Neural cell (in vitro differentiated cells): ENCODE results near the gene ATE1.
"Not testable (repeated sequence)": the region's sequence is repeated elsewhere in the genome, so short reads cannot be mapped to it uniquely, and the experiment has no call there.

Source experiments
- EP300 ChIP-seq: fragments of 450-650 bp; conservative IDR thresholded peaks from 2 replicates; pipeline ENCODE4 v1.6.1; 2014; ENCODE audit warnings: antibody characterized with exemption, mild to moderate bottlenecking, moderate library complexity; ENCODE audit not compliant: poor library complexity, severe bottlenecking
- EZH2 ChIP-seq: fragments of 200-600, 300-800 bp; shearing (Covaris generic), sonication (generic); IDR thresholded peaks from 2 replicates; pipeline ENCODE4 v1.6.1; 2014; ENCODE audit warnings: antibody characterized with exemption, low read length, borderline replicate concordance, mild to moderate bottlenecking; ENCODE audit not compliant: insufficient read depth, poor library complexity, severe bottlenecking
- POLR2AphosphoS5 ChIP-seq: IDR thresholded peaks from 2 replicates; pipeline ENCODE4 v1.6.1; 2012
- TAF1 ChIP-seq: IDR thresholded peaks from 2 replicates; pipeline ENCODE4 v1.6.1; 2012; ENCODE audit warnings: low read depth
- TF ChIP-seq, protein P1 (sequence below): fragments of 450-650 bp; IDR thresholded peaks from 2 replicates; pipeline ENCODE4 v1.5.1; 2014; ENCODE audit warnings: antibody characterized with exemption, mild to moderate bottlenecking, moderate library complexity; ENCODE audit not compliant: poor library complexity, severe bottlenecking
- TF ChIP-seq, protein P2 (sequence below): IDR thresholded peaks from 2 replicates; pipeline ENCODE4 v1.6.1; 2012; ENCODE audit warnings: borderline replicate concordance

GRCh38 chr10:121929585-121930267 lies 1.9 kb upstream of the ATE1 start:
- not testable (repeated sequence) for TF ChIP-seq EZH2, POLR2AphosphoS5, TAF1, EP300
- TF ChIP-seq, protein P1, sequence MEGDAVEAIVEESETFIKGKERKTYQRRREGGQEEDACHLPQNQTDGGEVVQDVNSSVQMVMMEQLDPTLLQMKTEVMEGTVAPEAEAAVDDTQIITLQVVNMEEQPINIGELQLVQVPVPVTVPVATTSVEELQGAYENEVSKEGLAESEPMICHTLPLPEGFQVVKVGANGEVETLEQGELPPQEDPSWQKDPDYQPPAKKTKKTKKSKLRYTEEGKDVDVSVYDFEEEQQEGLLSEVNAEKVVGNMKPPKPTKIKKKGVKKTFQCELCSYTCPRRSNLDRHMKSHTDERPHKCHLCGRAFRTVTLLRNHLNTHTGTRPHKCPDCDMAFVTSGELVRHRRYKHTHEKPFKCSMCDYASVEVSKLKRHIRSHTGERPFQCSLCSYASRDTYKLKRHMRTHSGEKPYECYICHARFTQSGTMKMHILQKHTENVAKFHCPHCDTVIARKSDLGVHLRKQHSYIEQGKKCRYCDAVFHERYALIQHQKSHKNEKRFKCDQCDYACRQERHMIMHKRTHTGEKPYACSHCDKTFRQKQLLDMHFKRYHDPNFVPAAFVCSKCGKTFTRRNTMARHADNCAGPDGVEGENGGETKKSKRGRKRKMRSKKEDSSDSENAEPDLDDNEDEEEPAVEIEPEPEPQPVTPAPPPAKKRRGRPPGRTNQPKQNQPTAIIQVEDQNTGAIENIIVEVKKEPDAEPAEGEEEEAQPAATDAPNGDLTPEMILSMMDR = not testable (repeated sequence)
- TF ChIP-seq, protein P2, sequence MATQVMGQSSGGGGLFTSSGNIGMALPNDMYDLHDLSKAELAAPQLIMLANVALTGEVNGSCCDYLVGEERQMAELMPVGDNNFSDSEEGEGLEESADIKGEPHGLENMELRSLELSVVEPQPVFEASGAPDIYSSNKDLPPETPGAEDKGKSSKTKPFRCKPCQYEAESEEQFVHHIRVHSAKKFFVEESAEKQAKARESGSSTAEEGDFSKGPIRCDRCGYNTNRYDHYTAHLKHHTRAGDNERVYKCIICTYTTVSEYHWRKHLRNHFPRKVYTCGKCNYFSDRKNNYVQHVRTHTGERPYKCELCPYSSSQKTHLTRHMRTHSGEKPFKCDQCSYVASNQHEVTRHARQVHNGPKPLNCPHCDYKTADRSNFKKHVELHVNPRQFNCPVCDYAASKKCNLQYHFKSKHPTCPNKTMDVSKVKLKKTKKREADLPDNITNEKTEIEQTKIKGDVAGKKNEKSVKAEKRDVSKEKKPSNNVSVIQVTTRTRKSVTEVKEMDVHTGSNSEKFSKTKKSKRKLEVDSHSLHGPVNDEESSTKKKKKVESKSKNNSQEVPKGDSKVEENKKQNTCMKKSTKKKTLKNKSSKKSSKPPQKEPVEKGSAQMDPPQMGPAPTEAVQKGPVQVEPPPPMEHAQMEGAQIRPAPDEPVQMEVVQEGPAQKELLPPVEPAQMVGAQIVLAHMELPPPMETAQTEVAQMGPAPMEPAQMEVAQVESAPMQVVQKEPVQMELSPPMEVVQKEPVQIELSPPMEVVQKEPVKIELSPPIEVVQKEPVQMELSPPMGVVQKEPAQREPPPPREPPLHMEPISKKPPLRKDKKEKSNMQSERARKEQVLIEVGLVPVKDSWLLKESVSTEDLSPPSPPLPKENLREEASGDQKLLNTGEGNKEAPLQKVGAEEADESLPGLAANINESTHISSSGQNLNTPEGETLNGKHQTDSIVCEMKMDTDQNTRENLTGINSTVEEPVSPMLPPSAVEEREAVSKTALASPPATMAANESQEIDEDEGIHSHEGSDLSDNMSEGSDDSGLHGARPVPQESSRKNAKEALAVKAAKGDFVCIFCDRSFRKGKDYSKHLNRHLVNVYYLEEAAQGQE = not testable (repeated sequence)
